Mucosa of descending colon (tissue), 3 donors: ENCODE measurements around the gene CDK11A. TPM values are rescaled to one million over a fixed set of nuclear protein-coding genes. Genes with fewer than 3 reads are reported as not detected.

ENCODE experiments used
- ATAC-seq: fragments of 200-7000 bp; cut with Tn5 transposase; one replicate; pipeline ENCODE4 v1.9.1; 2020; ENCODE audit warnings: mild to moderate bottlenecking, moderate library complexity
- DNase-seq, 3 donors: peaks; one replicate each; pipeline ENCODE4 v3.0.0-alpha.2; 2020
- H3K36me3 ChIP-seq: fragments of 200-600 bp; one replicate; pipeline ENCODE4 v1.8.0; 2021; ENCODE audit warnings: low read depth, mild to moderate bottlenecking
- H3K4me1 ChIP-seq: fragments of 200-600 bp; one replicate; pipeline ENCODE4 v1.8.0; 2021; ENCODE audit warnings: low read depth, mild to moderate bottlenecking
- H3K4me3 ChIP-seq: fragments of 200-600 bp; one replicate; pipeline ENCODE4 v1.8.0; 2021; ENCODE audit warnings: mild to moderate bottlenecking
- H3K9me3 ChIP-seq: fragments of 200-600 bp; one replicate; pipeline ENCODE4 v1.8.0; 2021; ENCODE audit warnings: mild to moderate bottlenecking
- intact Hi-C, 2 donors: fragments of 100-400 bp; cut with DNase I in 1 of 2; cut with micrococcal nuclease in 1 of 2; formaldehyde crosslinking; loops; one replicate each; pipeline versions ENCODE4 v1.11.0 to v1.11.1; 2022; cut with DNase I, micrococcal nuclease
- total RNA-seq, 3 donors: library from RNA; stranded (reverse); fragmentation: NEBNext Ultra II Directional in 2 of 3; extraction: Animal tissue kit (Norgen Biotek cat#: 25700) in 2 of 3; gene quantifications; one replicate each; pipeline versions ENCODE4 v1.2.1 to v1.2.4, GENCODE V29; 2021 to 2023
- TF ChIP-seq, protein P1 (sequence below): fragments of 200-600 bp; IDR thresholded peaks from one replicate; pipeline ENCODE4 v1.8.0; 2022; ENCODE audit warnings: antibody characterized with exemption, mild to moderate bottlenecking
- donor health status: DM: no; HTN: no; CAD: no; lungs with moderate emphysema.
- donor health status: DM: no; HTN: no; CAD: no.
- donor health status: DM: no; HTN: yes; CAD: no.

CDK11A gene
- total RNA-seq, 3 donors from 2014 or later, result 67.1 to 91.0 (median 83.5) TPM

DNA sequence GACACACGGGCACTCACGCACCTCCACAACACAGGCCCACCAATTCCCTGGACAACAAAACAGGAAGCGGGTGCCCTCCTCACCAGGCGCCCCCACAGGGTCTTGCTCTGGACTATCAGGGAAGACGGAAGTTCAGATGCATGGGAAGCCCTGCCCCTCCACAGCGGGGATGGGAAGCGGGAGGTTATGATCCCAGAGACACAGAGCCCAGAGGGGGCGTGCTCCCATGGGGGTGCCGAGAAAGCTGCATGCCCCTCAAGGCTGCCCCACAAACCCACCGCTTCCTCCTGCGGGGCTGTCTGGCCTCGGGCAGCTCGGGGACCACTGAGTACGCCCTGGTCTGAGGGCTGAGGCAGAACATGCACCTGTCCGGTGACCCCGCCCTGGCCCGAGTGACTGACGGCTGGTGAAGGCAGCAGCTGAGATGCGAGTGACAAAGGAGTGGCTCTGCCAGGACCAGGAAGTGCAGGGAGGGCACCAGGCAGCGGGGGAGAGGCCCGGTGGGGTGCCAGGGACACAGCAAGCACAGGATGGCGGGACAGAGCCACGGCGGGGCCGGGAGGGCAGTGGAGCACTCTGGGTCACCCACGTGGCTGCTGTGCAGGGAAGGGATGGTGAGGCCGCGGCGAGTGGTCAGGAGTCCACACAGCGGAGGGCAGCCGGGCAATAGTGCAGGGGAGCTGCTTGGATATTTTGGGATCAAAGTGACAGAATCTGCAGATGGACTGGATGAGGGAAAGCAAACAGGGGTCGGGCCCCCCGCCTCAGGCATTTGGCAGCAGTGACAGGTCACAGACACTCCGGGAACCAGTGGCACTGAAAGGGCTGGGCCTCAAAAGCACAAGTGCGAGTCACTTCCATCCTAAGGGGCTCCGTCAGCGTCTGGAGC lies 35.5 kb upstream of the CDK11A start:
- Histone ChIP-seq H3K4me3 (no peak overlapping the region), H3K4me1 (peaks cover 24% of the 10 kb centered on the region), H3K9me3 (no peaks in the 10 kb centered on the region), H3K36me3 (no peaks in the 10 kb centered on the region)
- intact Hi-C loops, result no loop called here
- ATAC-seq (peak; percentile 74), DNase-seq (peak; percentile 73 to 88 (median 81))
- TF ChIP-seq, protein P1, sequence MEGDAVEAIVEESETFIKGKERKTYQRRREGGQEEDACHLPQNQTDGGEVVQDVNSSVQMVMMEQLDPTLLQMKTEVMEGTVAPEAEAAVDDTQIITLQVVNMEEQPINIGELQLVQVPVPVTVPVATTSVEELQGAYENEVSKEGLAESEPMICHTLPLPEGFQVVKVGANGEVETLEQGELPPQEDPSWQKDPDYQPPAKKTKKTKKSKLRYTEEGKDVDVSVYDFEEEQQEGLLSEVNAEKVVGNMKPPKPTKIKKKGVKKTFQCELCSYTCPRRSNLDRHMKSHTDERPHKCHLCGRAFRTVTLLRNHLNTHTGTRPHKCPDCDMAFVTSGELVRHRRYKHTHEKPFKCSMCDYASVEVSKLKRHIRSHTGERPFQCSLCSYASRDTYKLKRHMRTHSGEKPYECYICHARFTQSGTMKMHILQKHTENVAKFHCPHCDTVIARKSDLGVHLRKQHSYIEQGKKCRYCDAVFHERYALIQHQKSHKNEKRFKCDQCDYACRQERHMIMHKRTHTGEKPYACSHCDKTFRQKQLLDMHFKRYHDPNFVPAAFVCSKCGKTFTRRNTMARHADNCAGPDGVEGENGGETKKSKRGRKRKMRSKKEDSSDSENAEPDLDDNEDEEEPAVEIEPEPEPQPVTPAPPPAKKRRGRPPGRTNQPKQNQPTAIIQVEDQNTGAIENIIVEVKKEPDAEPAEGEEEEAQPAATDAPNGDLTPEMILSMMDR, result no peak

DNA sequence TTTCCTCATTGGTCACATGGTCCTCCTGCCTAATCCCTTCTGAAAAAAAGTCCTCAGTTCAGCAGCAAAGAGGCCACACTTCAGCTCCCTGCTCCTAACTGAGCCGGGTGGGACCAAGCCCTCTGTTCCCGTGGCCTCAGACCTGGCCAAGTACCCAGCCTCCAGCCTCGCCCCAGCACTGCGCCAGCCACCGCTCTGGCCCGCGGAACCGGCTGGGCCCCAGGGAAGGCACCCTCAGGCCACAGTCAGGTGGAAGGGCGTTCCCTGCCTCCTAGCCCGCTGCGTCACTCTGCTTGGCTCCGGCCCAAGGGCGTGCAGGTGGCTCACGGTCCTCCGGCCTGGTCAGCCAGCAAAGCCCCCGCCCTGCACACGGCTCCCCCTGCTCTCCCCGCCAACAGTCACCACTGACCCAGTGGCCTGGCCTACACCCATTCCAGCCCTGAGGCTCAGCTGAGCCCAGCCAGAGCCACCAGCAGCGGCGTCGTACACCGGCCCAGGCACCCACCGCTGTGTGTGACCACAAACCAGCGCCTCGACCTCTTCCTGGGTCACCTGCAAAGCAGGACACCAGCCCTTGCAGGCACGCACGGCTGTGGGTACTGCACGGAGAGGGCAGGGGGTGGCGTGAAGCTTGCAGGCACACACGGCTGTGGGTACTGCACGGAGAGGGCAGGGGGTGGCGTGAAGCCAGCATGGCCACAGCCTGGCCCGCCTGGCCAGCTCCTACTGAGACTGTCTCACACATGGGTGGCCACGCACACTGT lies 34.7 kb upstream of the CDK11A start:
- Histone ChIP-seq H3K36me3 (peaks cover 5% of the 10 kb centered on the region), H3K4me3 (no peak overlapping the region)

DNA sequence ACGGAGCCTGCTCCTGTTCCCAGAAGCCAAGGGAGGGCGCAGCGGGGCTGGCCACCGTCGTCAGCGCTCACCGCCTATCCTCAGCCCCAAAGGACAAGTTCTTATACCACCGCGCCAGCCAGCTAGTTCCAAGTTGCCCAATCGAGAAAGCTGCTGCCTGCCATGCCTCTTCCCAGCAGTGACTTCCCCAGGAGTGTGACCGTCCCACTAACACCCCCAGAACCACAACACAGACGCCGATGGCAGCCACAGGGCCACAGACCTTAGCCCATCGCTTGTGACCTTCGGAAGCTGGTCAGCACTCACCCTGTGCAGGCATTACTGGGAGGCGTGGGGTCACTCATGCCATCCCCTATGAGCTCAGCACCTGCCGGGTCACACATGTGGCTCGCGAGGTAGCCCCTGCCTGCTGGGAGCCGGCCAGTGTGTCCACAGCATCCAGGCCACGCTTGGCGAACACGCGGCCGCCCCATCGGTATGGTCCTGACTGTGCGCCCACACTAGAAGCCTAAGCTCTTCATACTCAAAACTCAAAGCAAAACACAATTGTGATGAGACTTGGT lies 34.0 kb upstream of the CDK11A start:
- Histone ChIP-seq H3K4me1 (peaks cover 24% of the 10 kb centered on the region), H3K4me3 (no peak overlapping the region), H3K9me3 (no peaks in the 10 kb centered on the region), H3K36me3 (peaks cover 7% of the 10 kb centered on the region)
- DNase-seq, result peak; percentile 39 to 57 (median 54)
- no peak for ATAC-seq
- TF ChIP-seq, protein P1, result no peak
- intact Hi-C loops, result no loop called here

More for the DNA sequence above, 34.7 kb upstream of the CDK11A start:
- TF ChIP-seq, protein P1, result no peak
- intact Hi-C loops, result no loop called here
- ATAC-seq, result peak; percentile 91
- peak; percentile 96 to 97 (median 96) for DNase-seq
- peaks cover 24% of the 10 kb centered on the region for H3K4me1 ChIP-seq
- H3K9me3 ChIP-seq, result no peaks in the 10 kb centered on the region

DNA sequence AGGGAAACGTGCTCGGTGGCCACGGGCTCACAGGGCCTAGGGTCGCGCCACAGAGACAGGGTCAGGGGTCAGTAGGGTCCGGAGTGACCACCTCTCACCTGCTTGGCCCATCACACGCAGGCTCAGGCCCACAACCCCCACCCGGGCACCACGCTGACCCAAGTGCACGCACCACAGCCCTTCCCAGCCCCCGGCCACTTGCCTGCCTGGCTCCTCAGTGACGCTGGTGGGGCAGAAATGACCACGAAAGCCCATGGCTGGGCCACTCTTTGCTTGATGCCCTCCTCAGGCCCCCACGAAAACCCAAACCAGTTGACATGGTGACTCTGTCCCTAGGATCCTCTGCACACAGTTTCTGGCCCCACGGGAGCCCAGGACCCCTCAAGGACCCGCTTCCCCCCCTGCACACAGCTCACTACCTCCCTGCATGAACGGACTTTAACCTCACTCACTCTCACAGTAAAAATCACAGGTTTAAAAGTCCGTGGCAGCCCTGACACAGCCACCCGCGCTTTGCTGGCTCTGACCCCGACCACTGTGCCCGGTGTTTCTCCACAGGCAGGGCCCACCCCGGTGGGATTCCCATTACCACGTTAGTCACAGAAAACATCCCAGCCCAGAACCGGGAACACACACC lies 33.4 kb upstream of the CDK11A start:
- TF ChIP-seq, protein P1, result no peak
- peaks cover 24% of the 10 kb centered on the region for H3K4me1 ChIP-seq
- H3K36me3 ChIP-seq, result peaks cover 7% of the 10 kb centered on the region
- DNase-seq (peak in 1 of 3 donors; percentile 57), ATAC-seq (no peak)
- intact Hi-C loops, result no loop called here
- no peak overlapping the region for H3K4me3 ChIP-seq
- H3K9me3 ChIP-seq, result no peaks in the 10 kb centered on the region
